SU-DHL-6 (cell line): ENCODE results near the gene MCRIP2.

Experiments
- EZH2phosphoT487 ChIP-seq: fragments of 200-600 bp; sonication (generic), shearing (Covaris generic); conservative IDR thresholded peaks from 2 replicates; pipeline ENCODE4 v1.6.1; 2018; ENCODE audit warnings: mild to moderate bottlenecking, antibody characterized with exemption, low read length, moderate library complexity, mixed read lengths
- TF ChIP-seq, protein P1 (sequence below): fragments of 200-600 bp; sonication (generic); IDR thresholded peaks from one replicate; pipeline ENCODE4 v1.5.1; 2017; ENCODE audit warnings: antibody characterized with exemption, mild to moderate bottlenecking, low read length, moderate library complexity; ENCODE audit not compliant: insufficient read depth, poor library complexity, severe bottlenecking

DNA sequence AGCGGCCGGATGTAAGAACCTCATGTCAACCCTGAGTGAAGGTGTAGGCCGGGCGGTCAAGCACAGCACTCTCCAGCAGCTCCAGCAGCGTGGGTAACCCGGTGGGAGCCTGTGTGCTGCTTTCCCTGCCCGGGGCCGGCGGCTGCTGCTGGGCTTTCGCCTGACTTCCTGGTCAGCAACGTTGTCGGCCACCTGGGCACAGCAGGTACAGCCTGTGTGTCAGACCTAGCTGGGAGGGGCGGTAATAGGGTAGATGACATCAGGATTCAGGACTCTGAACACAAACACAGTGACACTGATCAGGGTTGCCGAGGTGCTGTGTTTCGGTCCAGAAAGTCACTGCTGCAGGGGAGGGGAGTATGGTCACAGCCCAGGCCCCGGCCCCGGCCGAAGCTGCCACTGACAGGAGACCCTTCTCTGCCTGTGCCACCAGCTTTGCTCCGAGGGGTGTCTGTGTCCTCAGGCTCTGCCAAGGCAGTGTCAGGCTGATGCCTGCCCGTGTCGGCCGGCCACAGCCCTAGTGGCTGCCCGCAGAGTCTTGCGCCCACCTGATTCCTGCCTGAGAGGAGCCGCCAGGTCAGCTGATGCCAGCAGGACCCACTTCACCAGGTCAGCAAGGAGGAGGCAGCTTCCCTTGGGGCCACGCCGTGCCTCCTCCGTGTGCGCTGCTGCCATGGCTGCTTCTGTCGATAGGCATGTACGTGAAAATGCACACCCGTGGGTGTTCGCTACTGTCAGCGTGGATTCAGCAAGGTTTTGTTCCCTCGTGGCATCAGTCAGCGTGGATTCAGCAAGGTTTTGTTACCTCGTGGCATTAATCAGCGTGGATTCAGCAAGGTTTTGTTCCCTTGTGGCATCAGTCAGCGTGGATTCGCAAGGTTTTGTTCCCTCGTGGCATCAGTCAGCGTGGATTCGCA, 42.5 kb upstream of the MCRIP2 start:
- TF ChIP-seq, protein P1, sequence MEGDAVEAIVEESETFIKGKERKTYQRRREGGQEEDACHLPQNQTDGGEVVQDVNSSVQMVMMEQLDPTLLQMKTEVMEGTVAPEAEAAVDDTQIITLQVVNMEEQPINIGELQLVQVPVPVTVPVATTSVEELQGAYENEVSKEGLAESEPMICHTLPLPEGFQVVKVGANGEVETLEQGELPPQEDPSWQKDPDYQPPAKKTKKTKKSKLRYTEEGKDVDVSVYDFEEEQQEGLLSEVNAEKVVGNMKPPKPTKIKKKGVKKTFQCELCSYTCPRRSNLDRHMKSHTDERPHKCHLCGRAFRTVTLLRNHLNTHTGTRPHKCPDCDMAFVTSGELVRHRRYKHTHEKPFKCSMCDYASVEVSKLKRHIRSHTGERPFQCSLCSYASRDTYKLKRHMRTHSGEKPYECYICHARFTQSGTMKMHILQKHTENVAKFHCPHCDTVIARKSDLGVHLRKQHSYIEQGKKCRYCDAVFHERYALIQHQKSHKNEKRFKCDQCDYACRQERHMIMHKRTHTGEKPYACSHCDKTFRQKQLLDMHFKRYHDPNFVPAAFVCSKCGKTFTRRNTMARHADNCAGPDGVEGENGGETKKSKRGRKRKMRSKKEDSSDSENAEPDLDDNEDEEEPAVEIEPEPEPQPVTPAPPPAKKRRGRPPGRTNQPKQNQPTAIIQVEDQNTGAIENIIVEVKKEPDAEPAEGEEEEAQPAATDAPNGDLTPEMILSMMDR, result no peak
- TF ChIP-seq EZH2phosphoT487, result no peak
